ENCODE results near the gene CAMK2A. TPM values are rescaled to one million over a fixed set of nuclear protein-coding genes. Genes with fewer than 3 reads are reported as not detected.

CAMK2A gene
- polyA plus RNA-seq, 1 experiment: 0.11 TPM

- TF ChIP-seq CTCF (IDR thresholded peaks at IDR 0.05; ENCODE audit: insufficient read depth, low read depth, low read length): no peak
- Histone ChIP-seq H3K27me3 (ENCODE audit: control insufficient read depth, insufficient read depth, low read length) (no peaks in the 10 kb centered on the region), H3K36me3 (ENCODE audit: control insufficient read depth, insufficient read depth, low read length) (no peaks in the 10 kb centered on the region), H3K4me3 (ENCODE audit: low read depth, low read length) (no peak overlapping the region)
- ChIA-PET POLR2A (no interaction called here), CTCF (no interaction called here)
- DNase-seq (ENCODE audit: low read depth): no peak
Measured at GRCh38 chr5:150297934-150298595, 8.5 kb upstream of the CAMK2A start.

- H3K4me3 ChIP-seq (ENCODE audit: low read depth, low read length): no peak overlapping the region
- no peaks in the 10 kb centered on the region for H3K27me3 ChIP-seq (ENCODE audit: control insufficient read depth, insufficient read depth, low read length)
- no peak for DNase-seq (ENCODE audit: low read depth)
- ChIA-PET POLR2A (no interaction called here), CTCF (interaction anchor here (1.0 to 1.1 kb wide), 2 partner anchors 54 to 463 kb away, joined by 3 read pairs; no protein-coding TSS in a partner anchor)
- no peaks in the 10 kb centered on the region for H3K36me3 ChIP-seq (ENCODE audit: control insufficient read depth, insufficient read depth, low read length)
- TF ChIP-seq CTCF (IDR thresholded peaks at IDR 0.05; ENCODE audit: insufficient read depth, low read depth, low read length): no peak
Measured at GRCh38 chr5:150297236-150297890, 7.8 kb upstream of the CAMK2A start.

- DNase-seq (ENCODE audit: low read depth): no peak
- CTCF ChIA-PET: interaction anchor here (0.6 to 1.1 kb wide), 4 partner anchors 55 to 1001 kb away, joined by 3 to 4 read pairs (median 3); no protein-coding TSS in a partner anchor
Measured at GRCh38 chr5:150296496-150296895, 6.9 kb upstream of the CAMK2A start.

GRCh38 chr5:150295741-150296486 lies 6.3 kb upstream of the CAMK2A start:
- CTCF ChIA-PET: interaction anchor here (0.6 kb wide), 2 partner anchors 71 to 1000 kb away, joined by 3 to 4 read pairs; no protein-coding TSS in a partner anchor
- H3K36me3 ChIP-seq (ENCODE audit: control insufficient read depth, insufficient read depth, low read length): no peaks in the 10 kb centered on the region
- no peak for DNase-seq (ENCODE audit: low read depth)
- TF ChIP-seq CTCF (IDR thresholded peaks at IDR 0.05; ENCODE audit: insufficient read depth, low read depth, low read length): no peak
- no peaks in the 10 kb centered on the region for H3K27me3 ChIP-seq (ENCODE audit: control insufficient read depth, insufficient read depth, low read length)
- no peak overlapping the region for H3K4me3 ChIP-seq (ENCODE audit: low read depth, low read length)
- POLR2A ChIA-PET: no interaction called here

More at GRCh38 chr5:150296496-150296895, 6.9 kb upstream of the CAMK2A start:
- no peaks in the 10 kb centered on the region for H3K27me3 ChIP-seq (ENCODE audit: control insufficient read depth, insufficient read depth, low read length)
- no peak for TF ChIP-seq CTCF (IDR thresholded peaks at IDR 0.05; ENCODE audit: insufficient read depth, low read depth, low read length)
- no peak overlapping the region for H3K4me3 ChIP-seq (ENCODE audit: low read depth, low read length)
- H3K36me3 ChIP-seq (ENCODE audit: control insufficient read depth, insufficient read depth, low read length): no peaks in the 10 kb centered on the region
- POLR2A ChIA-PET: no interaction called here

GRCh38 chr5:150295172-150295634 lies 5.6 kb upstream of the CAMK2A start:
- CTCF ChIA-PET: no interaction called here

More at GRCh38 chr5:150295172-150295634, 5.6 kb upstream of the CAMK2A start:
- Histone ChIP-seq H3K36me3 (ENCODE audit: control insufficient read depth, insufficient read depth, low read length) (no peaks in the 10 kb centered on the region), H3K27me3 (ENCODE audit: control insufficient read depth, insufficient read depth, low read length) (no peaks in the 10 kb centered on the region), H3K4me3 (ENCODE audit: low read depth, low read length) (no peak overlapping the region)
- no peak for TF ChIP-seq CTCF (IDR thresholded peaks at IDR 0.05; ENCODE audit: insufficient read depth, low read depth, low read length)
- DNase-seq (ENCODE audit: low read depth): no peak
- POLR2A ChIA-PET: no interaction called here

All from BJ (cell line).